Measurements from ENCODE around the gene ZCCHC7. TPM values are rescaled to one million over a fixed set of nuclear protein-coding genes. Genes with fewer than 3 reads are reported as not detected.
"Not testable (repeated sequence)": the region's sequence is repeated elsewhere in the genome, so short reads cannot be mapped to it uniquely, and the experiment has no call there.

The ZCCHC7 gene
- total RNA-seq (2022) (34.0 and 41.7 TPM in 2 replicates), Bru-seq, nascent RNA (percentile 90 among the genes with signal in this experiment), BruChase-seq, experiment 1, labeled RNA remaining after a 6-hour chase (percentile 82 among the genes with signal in this experiment), BruChase-seq, experiment 2, labeled RNA remaining after a 2-hour chase (percentile 91 among the genes with signal in this experiment)
- long read RNA-seq, transcript ZCCHC7-202 (9 exons, 2,619 nt), result major isoform, 28 of 74 reads
- long read RNA-seq, partial matches to known transcripts, result 2 of 74 reads
- long read RNA-seq, other reads (novel, unspliced or antisense), result 43 of 74 reads

- Mint-ChIP-seq H3K4me3 (ENCODE audit: unreplicated experiment) (peak within 1 kb of the TSS; percentile 80), H3K27me3 (ENCODE audit: insufficient read depth, unreplicated experiment) (no peaks in the 10 kb centered on the region), H3K9me3 (ENCODE audit: unreplicated experiment) (no peaks in the 10 kb centered on the region), H3K27ac (ENCODE audit: low read depth, unreplicated experiment) (peak within 1 kb of the TSS; percentile 95), H3K4me1 (ENCODE audit: insufficient read depth, unreplicated experiment) (peaks cover 17% of the 10 kb centered on the region), H3K36me3 (ENCODE audit: insufficient read depth, unreplicated experiment) (peaks cover 8% of the 10 kb centered on the region)
- ChIA-PET CTCF (interaction anchor here (0.6 to 1.0 kb wide), 4 partner anchors 16 to 173 kb away, joined by 3 to 4 read pairs (median 4); no protein-coding TSS in a partner anchor), POLR2A (interaction anchor here (0.6 to 4.2 kb wide), 29 partner anchors 9 to 537 kb away, joined by 3 to 63 read pairs (median 4); partner anchors contain the start of gene ZBTB5)
- DNase-seq (ENCODE audit: unreplicated experiment), result peak; percentile 95
- BruUV-seq (replicated peaks), result TSS peak; percentile 94
- TF ChIP-seq CTCF (IDR thresholded peaks at IDR 0.05; ENCODE audit: unreplicated experiment), result no peak
- intact Hi-C loops (cut with micrococcal nuclease), result loop anchor here (2.0 to 5.0 kb wide), 2 partner anchors 41 to 92 kb away; no protein-coding TSS in a partner anchor
Measured at GRCh38 chr9:37119907-37120842, at the start of gene ZCCHC7. TSS of gene ZCCHC7 (plus strand) at chr9:37120574.

DNA sequence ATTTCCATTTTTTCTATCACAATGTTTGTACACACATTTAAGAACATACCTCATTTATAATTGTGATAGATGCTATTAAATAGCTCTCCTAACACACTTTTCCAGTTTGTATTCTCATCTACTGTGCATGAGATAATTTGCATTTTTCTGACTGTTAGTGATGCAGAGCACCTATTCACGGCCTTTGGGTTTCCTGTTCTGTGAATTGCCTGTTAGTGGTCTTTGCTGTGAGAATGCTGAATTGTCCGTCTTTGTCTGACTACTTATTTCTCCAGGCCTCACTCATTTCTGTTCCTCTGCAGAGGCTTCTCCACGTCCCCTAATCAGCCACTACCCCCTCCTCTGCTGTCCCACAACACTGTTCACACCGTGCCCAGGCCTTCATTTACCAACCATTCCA is 45.6 kb upstream of the ZCCHC7 start:
- H3K4me1 Mint-ChIP-seq (ENCODE audit: insufficient read depth, unreplicated experiment); intact Hi-C loops (cut with micrococcal nuclease); POLR2A ChIA-PET; H3K27me3 Mint-ChIP-seq (ENCODE audit: insufficient read depth, unreplicated experiment); H3K4me3 Mint-ChIP-seq (ENCODE audit: unreplicated experiment); DNase-seq (ENCODE audit: unreplicated experiment); H3K9me3 Mint-ChIP-seq (ENCODE audit: unreplicated experiment); H3K36me3 Mint-ChIP-seq (ENCODE audit: insufficient read depth, unreplicated experiment); BruUV-seq (replicated peaks); CTCF ChIA-PET; H3K27ac Mint-ChIP-seq (ENCODE audit: low read depth, unreplicated experiment): not testable (repeated sequence)

GRCh38 chr9:37079370-37080164 is 40.8 kb upstream of the ZCCHC7 start:
- DNase-seq (ENCODE audit: unreplicated experiment), result peak; percentile 95
- no peak for TF ChIP-seq CTCF (IDR thresholded peaks at IDR 0.05; ENCODE audit: unreplicated experiment)
- peaks cover 17% of the 10 kb centered on the region for H3K4me1 Mint-ChIP-seq (ENCODE audit: insufficient read depth, unreplicated experiment)
- H3K36me3 Mint-ChIP-seq (ENCODE audit: insufficient read depth, unreplicated experiment), result peaks cover 15% of the 10 kb centered on the region
- ChIA-PET CTCF (interaction anchor here (0.7 to 2.1 kb wide), 6 partner anchors 40 to 447 kb away, joined by 3 to 6 read pairs (median 3); no protein-coding TSS in a partner anchor), POLR2A (interaction anchor here (0.7 to 6.9 kb wide), 15 partner anchors 10 to 508 kb away, joined by 3 to 63 read pairs (median 3); partner anchors contain the start of gene ZCCHC7)
- intact Hi-C loops (cut with micrococcal nuclease), result loop anchor here (1.0 to 2.0 kb wide), 2 partner anchors 41 to 52 kb away; partner anchors contain the start of gene ZCCHC7
- peak overlapping the region; percentile 93 for H3K27ac Mint-ChIP-seq (ENCODE audit: low read depth, unreplicated experiment)
- H3K4me3 Mint-ChIP-seq (ENCODE audit: unreplicated experiment), result peak overlapping the region; percentile 88
- H3K27me3 Mint-ChIP-seq (ENCODE audit: insufficient read depth, unreplicated experiment), result no peaks in the 10 kb centered on the region
- no peaks in the 10 kb centered on the region for H3K9me3 Mint-ChIP-seq (ENCODE audit: unreplicated experiment)
- TSS peak; percentile 82 for BruUV-seq (replicated peaks)

- Mint-ChIP-seq H3K27ac (ENCODE audit: low read depth, unreplicated experiment) (peak overlapping the region; percentile 93), H3K4me3 (ENCODE audit: unreplicated experiment) (peak overlapping the region; percentile 88), H3K36me3 (ENCODE audit: insufficient read depth, unreplicated experiment) (peaks cover 15% of the 10 kb centered on the region), H3K4me1 (ENCODE audit: insufficient read depth, unreplicated experiment) (peaks cover 24% of the 10 kb centered on the region)
- H3K27me3 Mint-ChIP-seq (ENCODE audit: insufficient read depth, unreplicated experiment); DNase-seq (ENCODE audit: unreplicated experiment); BruUV-seq (replicated peaks); intact Hi-C loops (cut with micrococcal nuclease); H3K9me3 Mint-ChIP-seq (ENCODE audit: unreplicated experiment): not testable (repeated sequence)
- ChIA-PET CTCF (interaction anchor here (0.6 to 2.1 kb wide), 8 partner anchors 24 to 659 kb away, joined by 3 to 6 read pairs (median 3); no protein-coding TSS in a partner anchor), POLR2A (interaction anchor here (1.1 to 6.9 kb wide), 13 partner anchors 9 to 334 kb away, joined by 3 to 63 read pairs (median 4); partner anchors contain the start of gene ZCCHC7)
Measured at GRCh38 chr9:37080165-37080628, 40.2 kb upstream of the ZCCHC7 start.

DNA sequence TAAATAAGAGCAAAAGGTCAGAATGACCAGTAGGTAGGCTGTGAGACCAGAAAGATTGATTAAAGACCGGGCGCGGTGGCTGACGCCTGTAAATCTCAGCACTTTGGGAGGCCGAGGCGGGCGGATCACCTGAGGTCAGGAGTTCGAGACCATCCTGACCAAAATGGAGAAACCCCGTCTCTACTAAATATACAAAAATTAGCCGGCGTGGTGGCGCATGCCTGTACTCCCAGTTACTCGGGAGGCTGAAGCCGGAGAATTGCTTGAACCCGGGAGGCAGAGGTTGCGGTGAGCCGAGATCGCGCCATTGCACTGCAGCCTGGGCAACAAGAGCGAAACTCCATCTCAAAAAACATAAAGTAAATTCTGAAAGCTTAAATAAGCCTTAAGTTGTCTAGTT is 38.9 kb upstream of the ZCCHC7 start:
- DNase-seq (ENCODE audit: unreplicated experiment); BruUV-seq (replicated peaks); H3K27ac Mint-ChIP-seq (ENCODE audit: low read depth, unreplicated experiment); H3K27me3 Mint-ChIP-seq (ENCODE audit: insufficient read depth, unreplicated experiment); H3K9me3 Mint-ChIP-seq (ENCODE audit: unreplicated experiment); intact Hi-C loops (cut with micrococcal nuclease): not testable (repeated sequence)
- ChIA-PET CTCF (interaction anchor here (2.2 kb wide), 1 partner anchor 208 kb away, joined by 10 read pairs; no protein-coding TSS in a partner anchor), POLR2A (interaction anchor here (2.8 to 6.9 kb wide), 2 partner anchors 10 to 39 kb away, joined by 18 to 63 read pairs; partner anchors contain the start of gene ZCCHC7)
- peaks cover 18% of the 10 kb centered on the region for H3K36me3 Mint-ChIP-seq (ENCODE audit: insufficient read depth, unreplicated experiment)
- peaks cover 27% of the 10 kb centered on the region for H3K4me1 Mint-ChIP-seq (ENCODE audit: insufficient read depth, unreplicated experiment)
- H3K4me3 Mint-ChIP-seq (ENCODE audit: unreplicated experiment), result peak overlapping the region; percentile 88
